RCC 7860 (cell line): ENCODE results near the gene RHCE.
A peak's percentile ranks its signal among the peaks of the same experiment; 100 is the strongest.
"Not testable (repeated sequence)": the region's sequence is repeated elsewhere in the genome, so short reads cannot be mapped to it uniquely, and the experiment has no call there.

Experiments
- DNase-seq: peaks from one replicate; pipeline ENCODE4 v3.0.0-alpha.2; 2015; ENCODE audit warnings: low spot score
- FAIRE-seq: peaks from 2 replicates; lab custom pipeline; 2012; peaks lifted over from hg19 to GRCh38; lab: Jason Lieb, UNC

The RHCE gene

GRCh38 chr1:25420715-25421114 lies at the start of gene RHCE:
Gene RHCE, minus strand, starts transcription at chr1:25420825. Its CDS starts 39 bp downstream, at chr1:25420786.
- DNase-seq, FAIRE-seq: not testable (repeated sequence)

- DNase-seq (peak; percentile 29), FAIRE-seq (no peak)
Observed at GRCh38 chr1:25469177-25469576, 48.6 kb upstream of the RHCE start.

GRCh38 chr1:25468033-25468432 lies 47.4 kb upstream of the RHCE start:
- no peak for FAIRE-seq
- no peak for DNase-seq

GRCh38 chr1:25467616-25468015 lies 47.0 kb upstream of the RHCE start:
- no peak for DNase-seq
- FAIRE-seq = no peak

- no peak for FAIRE-seq
- no peak for DNase-seq
Observed at GRCh38 chr1:25467193-25467592, 46.6 kb upstream of the RHCE start.

- DNase-seq (no peak), FAIRE-seq (no peak)
Observed at GRCh38 chr1:25462732-25463131, 42.1 kb upstream of the RHCE start.

- DNase-seq (no peak), FAIRE-seq (no peak)
Observed at GRCh38 chr1:25461849-25462248, 41.2 kb upstream of the RHCE start.

- FAIRE-seq, DNase-seq: not testable (repeated sequence)
Observed at GRCh38 chr1:25460816-25461215, 40.2 kb upstream of the RHCE start.

GRCh38 chr1:25460020-25460419 lies 39.4 kb upstream of the RHCE start:
- FAIRE-seq = no peak
- DNase-seq = no peak

- FAIRE-seq = no peak
- DNase-seq = no peak
Observed at GRCh38 chr1:25458541-25459298, 38.1 kb upstream of the RHCE start.

GRCh38 chr1:25456502-25456901 lies 35.9 kb upstream of the RHCE start:
- FAIRE-seq (no peak), DNase-seq (no peak)

GRCh38 chr1:25451908-25452307 lies 31.3 kb upstream of the RHCE start:
- FAIRE-seq (no peak), DNase-seq (no peak)

- DNase-seq = no peak
- no peak for FAIRE-seq
Observed at GRCh38 chr1:25450891-25451290, 30.3 kb upstream of the RHCE start.

GRCh38 chr1:25447547-25447946 lies 26.9 kb upstream of the RHCE start:
- DNase-seq = no peak
- no peak for FAIRE-seq

GRCh38 chr1:25445993-25446538 lies 25.4 kb upstream of the RHCE start:
- FAIRE-seq (no peak), DNase-seq (no peak)

- not testable (repeated sequence) for FAIRE-seq, DNase-seq
Observed at GRCh38 chr1:25444604-25445003, 24.0 kb upstream of the RHCE start.

- FAIRE-seq (no peak), DNase-seq (no peak)
Observed at GRCh38 chr1:25443030-25443699, 22.5 kb upstream of the RHCE start.

GRCh38 chr1:25442178-25442577 lies 21.6 kb upstream of the RHCE start:
- DNase-seq = no peak
- no peak for FAIRE-seq

- DNase-seq (no peak), FAIRE-seq (no peak)
Observed at GRCh38 chr1:25439287-25439686, 18.7 kb upstream of the RHCE start.

- no peak for DNase-seq
- no peak for FAIRE-seq
Observed at GRCh38 chr1:25437672-25438071, 17.0 kb upstream of the RHCE start.

GRCh38 chr1:25435397-25436108 lies 14.9 kb upstream of the RHCE start:
- FAIRE-seq (no peak), DNase-seq (no peak)
